ENCODE results near the gene MCF2L.
"Not testable (repeated sequence)": the region's sequence is repeated elsewhere in the genome, so short reads cannot be mapped to it uniquely, and the experiment has no call there.

Gene MCF2L

GRCh38 chr13:113053801-113054604 is 85.0 kb downstream of the MCF2L start:
- TF ChIP-seq, protein P1, sequence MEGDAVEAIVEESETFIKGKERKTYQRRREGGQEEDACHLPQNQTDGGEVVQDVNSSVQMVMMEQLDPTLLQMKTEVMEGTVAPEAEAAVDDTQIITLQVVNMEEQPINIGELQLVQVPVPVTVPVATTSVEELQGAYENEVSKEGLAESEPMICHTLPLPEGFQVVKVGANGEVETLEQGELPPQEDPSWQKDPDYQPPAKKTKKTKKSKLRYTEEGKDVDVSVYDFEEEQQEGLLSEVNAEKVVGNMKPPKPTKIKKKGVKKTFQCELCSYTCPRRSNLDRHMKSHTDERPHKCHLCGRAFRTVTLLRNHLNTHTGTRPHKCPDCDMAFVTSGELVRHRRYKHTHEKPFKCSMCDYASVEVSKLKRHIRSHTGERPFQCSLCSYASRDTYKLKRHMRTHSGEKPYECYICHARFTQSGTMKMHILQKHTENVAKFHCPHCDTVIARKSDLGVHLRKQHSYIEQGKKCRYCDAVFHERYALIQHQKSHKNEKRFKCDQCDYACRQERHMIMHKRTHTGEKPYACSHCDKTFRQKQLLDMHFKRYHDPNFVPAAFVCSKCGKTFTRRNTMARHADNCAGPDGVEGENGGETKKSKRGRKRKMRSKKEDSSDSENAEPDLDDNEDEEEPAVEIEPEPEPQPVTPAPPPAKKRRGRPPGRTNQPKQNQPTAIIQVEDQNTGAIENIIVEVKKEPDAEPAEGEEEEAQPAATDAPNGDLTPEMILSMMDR (conservative IDR thresholded peaks at IDR 0.05; ENCODE audit: low read depth, low read length) = no peak
- no peak overlapping the region for H3K4me3 ChIP-seq (ENCODE audit: low read depth, low read length)

GRCh38 chr13:113057084-113057483 is 88.1 kb downstream of the MCF2L start:
- no peak for DNase-seq (ENCODE audit: low read depth)
- TF ChIP-seq, protein P1 (conservative IDR thresholded peaks at IDR 0.05; ENCODE audit: low read depth, low read length) = no peak
- no peak overlapping the region for H3K4me3 ChIP-seq (ENCODE audit: low read depth, low read length)

More at GRCh38 chr13:113053801-113054604, 85.0 kb downstream of the MCF2L start:
- DNase-seq (ENCODE audit: low read depth) = no peak

GRCh38 chr13:113057559-113057958 is 88.5 kb downstream of the MCF2L start:
- DNase-seq (ENCODE audit: low read depth) = not testable (repeated sequence)

DNA sequence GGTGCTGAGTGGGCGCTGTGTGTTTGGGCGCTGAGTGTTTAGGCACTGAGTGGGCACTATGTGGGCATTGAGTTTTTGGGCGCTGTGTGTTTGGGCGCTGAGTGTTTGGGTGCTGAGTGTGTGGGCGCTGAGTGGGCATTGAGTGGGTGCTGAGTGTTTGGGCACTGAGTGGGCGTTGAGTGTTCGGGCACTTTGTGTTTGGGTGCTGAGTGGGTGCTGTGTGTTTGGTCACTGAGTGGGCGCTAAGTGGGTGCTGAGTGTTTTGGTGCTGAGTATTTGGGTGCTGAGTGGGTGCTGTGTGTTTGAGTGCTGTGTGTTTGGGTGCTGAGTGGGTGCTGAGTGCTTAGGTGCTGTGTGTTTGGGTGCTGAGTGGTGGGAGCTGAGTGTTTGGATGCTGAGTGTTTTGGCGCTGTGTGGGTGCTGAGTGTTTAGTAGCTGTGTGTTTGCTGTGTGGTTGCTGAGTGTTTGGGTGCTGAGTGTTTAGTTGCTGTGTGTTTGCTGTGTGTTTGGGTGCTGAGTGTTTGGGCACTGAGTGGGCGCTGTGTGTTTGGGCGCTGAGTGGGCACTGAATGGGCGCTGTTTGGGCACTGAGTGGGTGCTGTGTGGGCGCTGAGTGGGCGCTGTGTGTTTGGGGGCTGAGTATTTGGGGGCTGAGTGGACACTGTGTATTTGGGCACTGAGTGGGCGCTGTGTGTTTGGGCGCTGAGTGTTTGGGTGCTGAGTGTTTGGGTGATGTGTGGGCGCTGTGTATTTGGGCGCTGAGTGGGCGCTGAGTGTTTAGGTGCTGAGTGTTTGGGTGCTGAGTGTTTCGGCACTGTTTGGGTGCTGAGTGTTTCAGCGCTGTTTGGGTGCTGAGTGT is 89.3 kb downstream of the MCF2L start:
- no peak overlapping the region for H3K4me3 ChIP-seq (ENCODE audit: low read depth, low read length)
- TF ChIP-seq, protein P1 (conservative IDR thresholded peaks at IDR 0.05; ENCODE audit: low read depth, low read length) = no peak
- DNase-seq (ENCODE audit: low read depth) = no peak

More at GRCh38 chr13:113057559-113057958, 88.5 kb downstream of the MCF2L start:
- H3K4me3 ChIP-seq (ENCODE audit: low read depth, low read length) = not testable (repeated sequence)

DNA sequence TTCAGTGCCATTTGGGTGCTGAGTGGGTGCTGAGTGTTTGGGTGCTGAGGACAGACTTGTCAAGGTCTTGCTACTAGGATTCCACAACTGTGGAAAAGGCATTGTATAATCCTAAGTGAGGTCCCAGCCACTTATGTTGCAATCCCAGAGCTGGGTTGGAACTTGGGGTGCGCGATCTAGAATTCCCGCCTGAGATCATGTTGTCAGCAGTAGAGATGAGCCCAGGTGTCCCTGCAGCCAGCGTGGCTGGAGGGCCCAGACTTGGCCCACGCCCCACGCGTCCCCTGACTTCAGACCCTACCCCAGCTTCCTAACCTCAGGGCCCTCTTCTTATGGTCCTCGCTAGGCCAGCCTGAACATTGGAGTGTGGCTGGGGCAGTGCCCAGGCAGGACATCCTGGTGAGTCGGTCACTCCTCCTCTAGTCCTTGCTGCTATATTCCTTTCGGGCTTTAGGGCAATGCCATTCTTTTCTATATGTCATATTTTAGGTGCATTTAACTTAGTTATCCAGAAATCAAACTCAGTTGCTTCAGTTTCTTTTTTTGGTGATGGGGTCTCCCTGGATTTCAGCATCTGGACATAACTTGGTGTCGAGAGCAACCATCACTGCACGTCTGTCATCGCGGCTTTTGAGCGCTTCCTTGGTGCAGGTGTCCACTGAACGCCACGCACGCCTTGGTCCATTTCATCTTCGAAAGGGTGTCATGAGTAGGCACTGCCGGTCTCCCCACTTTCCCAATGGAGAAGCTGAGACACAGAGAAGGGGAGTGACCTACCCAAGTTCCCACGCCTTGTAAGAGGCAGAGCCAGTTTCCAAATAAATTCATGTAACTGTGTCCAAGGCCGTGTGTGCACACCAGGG is 90.2 kb downstream of the MCF2L start:
- DNase-seq (ENCODE audit: low read depth) = peak; percentile 2
- H3K4me3 ChIP-seq (ENCODE audit: low read depth, low read length) = no peak overlapping the region
- TF ChIP-seq, protein P1 (conservative IDR thresholded peaks at IDR 0.05; ENCODE audit: low read depth, low read length) = no peak

GRCh38 chr13:113059891-113060290 is 90.9 kb downstream of the MCF2L start:
- TF ChIP-seq, protein P1 (conservative IDR thresholded peaks at IDR 0.05; ENCODE audit: low read depth, low read length) = no peak
- DNase-seq (ENCODE audit: low read depth) = no peak
- H3K4me3 ChIP-seq (ENCODE audit: low read depth, low read length) = no peak overlapping the region
